ENCODE measurements around the gene USE1. TPM values are rescaled to one million over a fixed set of nuclear protein-coding genes. Genes with fewer than 3 reads are reported as not detected.

USE1 gene
- total and polyA plus RNA-seq, 2 experiments from 2014 or later = 15.5 to 19.4 TPM

DNA sequence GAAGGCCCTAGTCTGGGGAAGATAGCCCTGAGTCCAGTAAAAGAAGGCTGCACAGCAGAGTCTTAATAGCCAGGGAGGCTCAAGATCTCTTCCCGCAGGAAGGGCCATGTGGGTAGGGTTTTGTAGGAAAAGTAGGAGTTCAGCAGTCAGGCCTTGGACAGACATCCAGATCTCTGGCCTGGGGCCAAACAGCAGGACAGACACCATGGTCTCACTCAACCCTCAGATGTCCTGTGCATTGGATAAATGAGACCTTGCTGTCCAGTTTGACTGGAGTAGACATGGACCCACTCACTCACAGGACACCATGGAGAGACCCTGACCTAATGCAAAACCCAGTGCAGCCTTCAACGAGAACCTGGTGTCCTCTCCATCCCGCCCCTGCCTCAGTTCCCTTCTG lies 14.7 kb downstream of the USE1 start:
- TF ChIP-seq ZNF331 (CRISPR knock-in tag; IDR thresholded peaks at IDR 0.05; ENCODE audit: low read depth) (no peak), POLR2AphosphoS5 (IDR thresholded peaks at IDR 0.05; ENCODE audit: low read depth) (0 out of 2 replicates have a peak, but pooled peaks have one; percentile 34)
- H3K4me3 ChIP-seq = no peak overlapping the region
- no peak for DNase-seq (ENCODE audit: low spot score)
- Mint-ChIP-seq H3K36me3 (ENCODE audit: low read depth) (peaks cover 50% of the 10 kb centered on the region), H3K27me3 (ENCODE audit: insufficient read depth, low read depth, poor library complexity) (peaks cover 17% of the 10 kb centered on the region), H3K9me3 (no peaks in the 10 kb centered on the region), H3K27ac (no peak overlapping the region), H3K4me1 (peaks cover 23% of the 10 kb centered on the region), H3K4me3 (no peak overlapping the region)
- H3K9me2 ChIP-seq (ENCODE audit: insufficient read depth) = no peaks in the 10 kb centered on the region
- H3K27me3 ChIP-seq (ENCODE audit: insufficient read depth) = no peaks in the 10 kb centered on the region
- H4K20me1 ChIP-seq (replicated peaks; ENCODE audit: insufficient read depth) = peaks cover 26% of the 10 kb centered on the region
- H3K27ac ChIP-seq (ENCODE audit: low read depth) = no peak overlapping the region; the same call in 1 of the 2 replicates
- H2AFZ ChIP-seq = no peak overlapping the region
- no peak overlapping the region for H3K4me2 ChIP-seq
- ATAC-seq = no peak
- H3K79me2 ChIP-seq (replicated peaks; ENCODE audit: insufficient read depth) = peaks cover 36% of the 10 kb centered on the region
- peaks cover 6% of the 10 kb centered on the region; the same call in 1 of the 2 replicates for H3K4me1 ChIP-seq (ENCODE audit: insufficient read depth)
- H3K36me3 ChIP-seq (ENCODE audit: insufficient read depth) = peaks cover 6% of the 10 kb centered on the region; the same call in 1 of the 2 replicates
- peaks cover 37% of the 10 kb centered on the region for H3F3A ChIP-seq (replicated peaks; ENCODE audit: low read depth)

DNA sequence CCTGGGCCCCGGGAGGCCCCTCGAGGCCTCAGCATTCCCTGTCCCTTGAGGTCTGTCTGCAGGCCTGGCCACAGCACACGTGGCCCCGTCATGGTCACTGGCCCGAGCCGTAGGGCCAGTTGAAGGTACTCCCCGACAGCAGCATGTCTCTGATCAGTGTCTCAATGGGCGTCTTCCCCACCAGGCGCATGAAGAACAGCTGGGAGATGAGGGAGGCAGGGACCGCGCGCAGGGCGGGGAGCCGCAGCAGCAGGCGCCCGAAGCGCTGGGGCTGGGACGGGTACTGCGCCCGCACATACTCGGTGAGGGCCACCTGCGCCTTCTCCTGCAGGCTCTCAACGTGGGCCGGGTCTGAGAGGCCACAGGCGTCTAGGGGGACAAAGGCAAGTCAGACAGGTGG lies 17.1 kb downstream of the USE1 start:
- no peak for DNase-seq (ENCODE audit: low spot score)
- peaks cover 10% of the 10 kb centered on the region for H3K27me3 Mint-ChIP-seq (ENCODE audit: insufficient read depth, low read depth, poor library complexity)
- Histone ChIP-seq H3K4me2 (no peak overlapping the region), H3K36me3 (ENCODE audit: insufficient read depth) (peaks cover 6% of the 10 kb centered on the region; the same call in 1 of the 2 replicates), H3K9me2 (ENCODE audit: insufficient read depth) (no peaks in the 10 kb centered on the region), H3K79me2 (replicated peaks; ENCODE audit: insufficient read depth) (peaks cover 41% of the 10 kb centered on the region), H3K4me3 (no peak overlapping the region), H3K4me1 (ENCODE audit: insufficient read depth) (peaks cover 12% of the 10 kb centered on the region), H3K27ac (ENCODE audit: low read depth) (no peak overlapping the region), H3F3A (replicated peaks; ENCODE audit: low read depth) (peaks cover 34% of the 10 kb centered on the region; the same call in 1 of the 2 replicates), H2AFZ (no peak overlapping the region), H4K20me1 (replicated peaks; ENCODE audit: insufficient read depth) (peaks cover 26% of the 10 kb centered on the region), H3K27me3 (ENCODE audit: insufficient read depth) (no peaks in the 10 kb centered on the region)
- no peak overlapping the region for H3K27ac Mint-ChIP-seq
- peaks cover 27% of the 10 kb centered on the region for H3K4me1 Mint-ChIP-seq
- H3K36me3 Mint-ChIP-seq (ENCODE audit: low read depth) = peaks cover 50% of the 10 kb centered on the region
- ATAC-seq = no peak
- H3K4me3 Mint-ChIP-seq = no peak overlapping the region
- no peaks in the 10 kb centered on the region for H3K9me3 Mint-ChIP-seq
- TF ChIP-seq NANOG (IDR thresholded peaks at IDR 0.05; ENCODE audit: borderline replicate concordance) (no peak), CREB1 (CRISPR knock-in tag; IDR thresholded peaks at IDR 0.05; ENCODE audit: low read depth) (no peak), STAT1 (IDR thresholded peaks at IDR 0.05; ENCODE audit: unreplicated experiment) (no peak), EZH2phosphoT487 (IDR thresholded peaks at IDR 0.05; ENCODE audit: unreplicated experiment) (no peak), CTCF (conservative IDR thresholded peaks at IDR 0.05; ENCODE audit: low read depth in 2 of 2) (no peak), JUNB (IDR thresholded peaks at IDR 0.05; ENCODE audit: unreplicated experiment) (no peak), POLR2AphosphoS5 (IDR thresholded peaks at IDR 0.05; ENCODE audit: low read depth) (no peak), EZH2 (IDR thresholded peaks at IDR 0.05; ENCODE audit: low read depth, unreplicated experiment) (no peak), ZNF331 (CRISPR knock-in tag; IDR thresholded peaks at IDR 0.05; ENCODE audit: low read depth) (no peak), ZNF114 (CRISPR knock-in tag; IDR thresholded peaks at IDR 0.05) (no peak)
- TF ChIP-seq, protein P1, sequence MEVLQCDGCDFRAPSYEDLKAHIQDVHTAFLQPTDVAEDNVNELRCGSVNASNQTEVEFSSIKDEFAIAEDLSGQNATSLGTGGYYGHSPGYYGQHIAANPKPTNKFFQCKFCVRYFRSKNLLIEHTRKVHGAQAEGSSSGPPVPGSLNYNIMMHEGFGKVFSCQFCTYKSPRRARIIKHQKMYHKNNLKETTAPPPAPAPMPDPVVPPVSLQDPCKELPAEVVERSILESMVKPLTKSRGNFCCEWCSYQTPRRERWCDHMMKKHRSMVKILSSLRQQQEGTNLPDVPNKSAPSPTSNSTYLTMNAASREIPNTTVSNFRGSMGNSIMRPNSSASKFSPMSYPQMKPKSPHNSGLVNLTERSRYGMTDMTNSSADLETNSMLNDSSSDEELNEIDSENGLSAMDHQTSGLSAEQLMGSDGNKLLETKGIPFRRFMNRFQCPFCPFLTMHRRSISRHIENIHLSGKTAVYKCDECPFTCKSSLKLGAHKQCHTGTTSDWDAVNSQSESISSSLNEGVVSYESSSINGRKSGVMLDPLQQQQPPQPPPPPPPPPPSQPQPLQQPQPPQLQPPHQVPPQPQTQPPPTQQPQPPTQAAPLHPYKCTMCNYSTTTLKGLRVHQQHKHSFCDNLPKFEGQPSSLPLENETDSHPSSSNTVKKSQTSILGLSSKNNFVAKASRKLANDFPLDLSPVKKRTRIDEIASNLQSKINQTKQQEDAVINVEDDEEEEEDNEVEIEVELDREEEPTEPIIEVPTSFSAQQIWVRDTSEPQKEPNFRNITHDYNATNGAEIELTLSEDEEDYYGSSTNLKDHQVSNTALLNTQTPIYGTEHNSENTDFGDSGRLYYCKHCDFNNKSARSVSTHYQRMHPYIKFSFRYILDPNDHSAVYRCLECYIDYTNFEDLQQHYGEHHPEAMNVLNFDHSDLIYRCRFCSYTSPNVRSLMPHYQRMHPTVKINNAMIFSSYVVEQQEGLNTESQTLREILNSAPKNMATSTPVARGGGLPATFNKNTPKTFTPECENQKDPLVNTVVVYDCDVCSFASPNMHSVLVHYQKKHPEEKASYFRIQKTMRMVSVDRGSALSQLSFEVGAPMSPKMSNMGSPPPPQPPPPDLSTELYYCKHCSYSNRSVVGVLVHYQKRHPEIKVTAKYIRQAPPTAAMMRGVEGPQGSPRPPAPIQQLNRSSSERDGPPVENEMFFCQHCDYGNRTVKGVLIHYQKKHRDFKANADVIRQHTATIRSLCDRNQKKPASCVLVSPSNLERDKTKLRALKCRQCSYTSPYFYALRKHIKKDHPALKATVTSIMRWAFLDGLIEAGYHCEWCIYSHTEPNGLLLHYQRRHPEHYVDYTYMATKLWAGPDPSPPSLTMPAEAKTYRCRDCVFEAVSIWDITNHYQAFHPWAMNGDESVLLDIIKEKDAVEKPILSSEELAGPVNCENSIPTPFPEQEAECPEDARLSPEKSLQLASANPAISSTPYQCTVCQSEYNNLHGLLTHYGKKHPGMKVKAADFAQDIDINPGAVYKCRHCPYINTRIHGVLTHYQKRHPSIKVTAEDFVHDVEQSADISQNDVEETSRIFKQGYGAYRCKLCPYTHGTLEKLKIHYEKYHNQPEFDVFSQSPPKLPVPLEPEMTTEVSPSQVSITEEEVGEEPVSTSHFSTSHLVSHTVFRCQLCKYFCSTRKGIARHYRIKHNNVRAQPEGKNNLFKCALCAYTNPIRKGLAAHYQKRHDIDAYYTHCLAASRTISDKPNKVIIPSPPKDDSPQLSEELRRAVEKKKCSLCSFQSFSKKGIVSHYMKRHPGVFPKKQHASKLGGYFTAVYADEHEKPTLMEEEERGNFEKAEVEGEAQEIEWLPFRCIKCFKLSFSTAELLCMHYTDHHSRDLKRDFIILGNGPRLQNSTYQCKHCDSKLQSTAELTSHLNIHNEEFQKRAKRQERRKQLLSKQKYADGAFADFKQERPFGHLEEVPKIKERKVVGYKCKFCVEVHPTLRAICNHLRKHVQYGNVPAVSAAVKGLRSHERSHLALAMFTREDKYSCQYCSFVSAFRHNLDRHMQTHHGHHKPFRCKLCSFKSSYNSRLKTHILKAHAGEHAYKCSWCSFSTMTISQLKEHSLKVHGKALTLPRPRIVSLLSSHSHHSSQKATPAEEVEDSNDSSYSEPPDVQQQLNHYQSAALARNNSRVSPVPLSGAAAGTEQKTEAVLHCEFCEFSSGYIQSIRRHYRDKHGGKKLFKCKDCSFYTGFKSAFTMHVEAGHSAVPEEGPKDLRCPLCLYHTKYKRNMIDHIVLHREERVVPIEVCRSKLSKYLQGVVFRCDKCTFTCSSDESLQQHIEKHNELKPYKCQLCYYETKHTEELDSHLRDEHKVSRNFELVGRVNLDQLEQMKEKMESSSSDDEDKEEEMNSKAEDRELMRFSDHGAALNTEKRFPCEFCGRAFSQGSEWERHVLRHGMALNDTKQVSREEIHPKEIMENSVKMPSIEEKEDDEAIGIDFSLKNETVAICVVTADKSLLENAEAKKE (CRISPR knock-in tag; IDR thresholded peaks at IDR 0.05) = no peak

All from GM23338 (cell line).